Left lung (tissue), 10 donors: ENCODE data around the gene WWOX. TPM values are rescaled to one million over a fixed set of nuclear protein-coding genes. Genes with fewer than 3 reads are reported as not detected.

Experiments used
- ATAC-seq: fragments of 200-7000 bp; cut with Tn5 transposase; one replicate; pipeline ENCODE4 v1.9.1; 2020; ENCODE audit warnings: moderate library complexity
- DNase-seq, 4 donors: peaks; one replicate each; pipeline ENCODE4 v3.0.0-alpha.2; 2013 to 2020
- H3K27ac ChIP-seq, 2 donors: fragments of 200-600 bp; sonication (generic) in 1 of 2; one replicate each; pipeline versions ENCODE4 v1.5.0 to v1.8.0; 2020 to 2021
- H3K27me3 ChIP-seq, 2 donors: fragments of 200-600 bp; sonication (generic) in 1 of 2; one replicate each; pipeline versions ENCODE4 v1.5.0 to v1.8.0; 2020 to 2021
- H3K36me3 ChIP-seq, 2 donors: fragments of 200-600 bp; sonication (generic) in 1 of 2; one replicate each; pipeline versions ENCODE4 v1.5.0 to v1.8.0; 2020 to 2021
- H3K4me1 ChIP-seq, 2 donors: fragments of 200-600 bp; one replicate each; pipeline ENCODE4 v1.8.0; 2021
- H3K4me3 ChIP-seq, 2 donors: fragments of 200-600 bp; sonication (generic) in 1 of 2; one replicate each; pipeline versions ENCODE4 v1.5.0 to v1.8.0; 2020 to 2021; ENCODE audit warnings: mild to moderate bottlenecking in 1 of 2
- H3K9me3 ChIP-seq, 2 donors: fragments of 200-600 bp; sonication (generic) in 1 of 2; one replicate each; pipeline versions ENCODE4 v1.5.0 to v1.8.0; 2020 to 2021
- intact Hi-C, 2 donors: fragments of 100-400 bp; cut with DNase I; formaldehyde crosslinking; loops; one replicate each; pipeline versions ENCODE4 v1.11.2 to v1.14.2; 2022
- polyA plus RNA-seq, 6 donors: library from polyadenylated mRNA; unstranded; fragments of 120-200 nt; gene quantifications; one replicate each; pipeline ENCODE4 v1.2.1, GENCODE V29; 2013; ENCODE audit not compliant: insufficient read length in 6 of 6
- total RNA-seq, 2 donors: library from RNA; stranded (reverse); fragmentation: NEBNext Ultra II Directional; extraction: Animal tissue kit (Norgen Biotek cat#: 25700); gene quantifications; one replicate each; pipeline ENCODE4 v1.2.1, GENCODE V29; 2021
- TF ChIP-seq, protein P1 (sequence below), 2 donors: fragments of 200-600 bp; sonication (generic) in 1 of 2; IDR thresholded peaks; one replicate each; pipeline versions ENCODE4 v1.5.0 to v1.8.0; 2021; ENCODE audit warnings: antibody characterized with exemption in 2 of 2
- donor health status: DM: no; HTN: yes; CAD: no.
- donor health status: DM: no; HTN: no; CAD: no.

Gene WWOX
- total and polyA plus RNA-seq, 8 donors: 17.2 to 40.3 (median 30.8) TPM

DNA sequence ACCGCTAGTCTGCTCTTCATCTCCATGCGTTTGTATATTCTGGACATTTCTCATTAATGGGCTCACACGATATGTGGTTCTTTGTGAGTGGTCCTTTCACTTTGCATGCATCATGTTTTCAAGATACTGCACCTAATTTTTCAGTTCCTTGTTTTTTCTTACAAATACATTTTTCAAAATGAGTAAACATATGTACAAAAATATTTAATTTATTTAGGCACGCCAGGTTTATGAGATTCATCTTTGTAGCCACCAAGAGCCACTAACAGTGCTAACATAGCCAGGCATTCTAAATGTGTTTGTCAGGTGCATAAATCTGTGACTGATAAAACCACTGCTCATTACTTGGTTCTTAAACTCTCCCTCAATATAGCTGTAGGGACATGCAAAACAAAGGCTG, 375.3 kb downstream of the WWOX start:
- Histone ChIP-seq H3K27me3 (no peaks in the 10 kb centered on the region), H3K4me1 (no peaks in the 10 kb centered on the region), H3K4me3 (no peak overlapping the region), H3K36me3 (no peaks in the 10 kb centered on the region), H3K9me3 (no peaks in the 10 kb centered on the region), H3K27ac (no peak overlapping the region)
- TF ChIP-seq, protein P1, sequence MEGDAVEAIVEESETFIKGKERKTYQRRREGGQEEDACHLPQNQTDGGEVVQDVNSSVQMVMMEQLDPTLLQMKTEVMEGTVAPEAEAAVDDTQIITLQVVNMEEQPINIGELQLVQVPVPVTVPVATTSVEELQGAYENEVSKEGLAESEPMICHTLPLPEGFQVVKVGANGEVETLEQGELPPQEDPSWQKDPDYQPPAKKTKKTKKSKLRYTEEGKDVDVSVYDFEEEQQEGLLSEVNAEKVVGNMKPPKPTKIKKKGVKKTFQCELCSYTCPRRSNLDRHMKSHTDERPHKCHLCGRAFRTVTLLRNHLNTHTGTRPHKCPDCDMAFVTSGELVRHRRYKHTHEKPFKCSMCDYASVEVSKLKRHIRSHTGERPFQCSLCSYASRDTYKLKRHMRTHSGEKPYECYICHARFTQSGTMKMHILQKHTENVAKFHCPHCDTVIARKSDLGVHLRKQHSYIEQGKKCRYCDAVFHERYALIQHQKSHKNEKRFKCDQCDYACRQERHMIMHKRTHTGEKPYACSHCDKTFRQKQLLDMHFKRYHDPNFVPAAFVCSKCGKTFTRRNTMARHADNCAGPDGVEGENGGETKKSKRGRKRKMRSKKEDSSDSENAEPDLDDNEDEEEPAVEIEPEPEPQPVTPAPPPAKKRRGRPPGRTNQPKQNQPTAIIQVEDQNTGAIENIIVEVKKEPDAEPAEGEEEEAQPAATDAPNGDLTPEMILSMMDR (IDR thresholded peaks at IDR 0.05): no peak
- intact Hi-C loops: no loop called here
- DNase-seq: no peak
- ATAC-seq: no peak

DNA sequence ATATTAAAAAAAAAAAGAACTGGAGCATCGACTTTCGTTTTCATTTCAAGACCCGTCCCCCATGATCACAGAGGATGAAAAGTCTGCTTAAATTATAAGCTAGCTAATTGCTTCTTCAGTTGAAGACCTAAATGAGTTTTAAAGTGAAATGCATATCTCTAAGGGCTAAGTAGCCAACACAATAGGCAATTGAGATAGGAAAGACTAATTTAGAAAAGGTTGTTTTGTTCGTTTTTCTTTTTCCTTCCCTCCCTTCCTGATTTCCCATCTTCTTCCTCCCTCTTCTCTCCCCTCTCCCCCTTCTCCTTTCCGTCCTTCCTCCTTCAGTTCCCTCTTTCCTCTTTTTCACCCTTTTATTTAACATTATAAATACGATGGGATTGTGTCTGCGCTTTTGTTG, 377.2 kb downstream of the WWOX start:
- TF ChIP-seq, protein P1 (IDR thresholded peaks at IDR 0.05): no peak
- DNase-seq: no peak
- Histone ChIP-seq H3K27me3 (no peaks in the 10 kb centered on the region), H3K27ac (no peak overlapping the region), H3K9me3 (no peaks in the 10 kb centered on the region), H3K36me3 (no peaks in the 10 kb centered on the region), H3K4me3 (no peak overlapping the region), H3K4me1 (no peaks in the 10 kb centered on the region)
- ATAC-seq: no peak
- intact Hi-C loops: no loop called here

DNA sequence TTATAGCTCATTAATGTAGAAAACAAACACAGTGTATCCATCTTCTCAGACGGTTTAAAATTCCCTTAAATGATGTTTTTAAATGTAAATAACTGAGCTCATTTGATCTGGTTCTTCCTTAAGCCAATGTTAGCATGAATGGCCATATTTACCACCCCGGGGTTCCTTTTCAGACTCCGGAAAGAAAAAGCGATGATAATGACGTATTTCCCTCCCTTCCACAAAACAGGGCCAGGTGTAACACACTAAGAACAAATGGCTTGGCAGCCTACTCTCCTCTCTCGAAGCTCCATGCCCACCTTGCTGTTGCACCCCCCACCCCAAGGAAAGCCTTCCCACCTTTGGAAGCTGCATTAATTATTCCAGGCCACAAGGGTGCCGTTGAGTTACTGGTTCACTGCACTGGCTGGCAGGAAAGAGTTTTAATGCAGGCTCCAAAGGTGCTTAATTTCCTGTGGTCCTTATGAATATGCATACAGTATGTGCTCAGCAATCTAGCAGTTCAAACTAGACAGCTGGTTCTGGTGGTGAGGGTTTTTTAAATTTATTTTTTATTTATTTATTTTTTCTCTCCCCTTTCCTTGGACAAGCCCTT, 378.9 kb downstream of the WWOX start:
- DNase-seq (peak in 1 of 4 donors; percentile 17), ATAC-seq (no peak)

GRCh38 chr16:78479723-78480122, 380.3 kb downstream of the WWOX start:
- Histone ChIP-seq H3K4me3 (no peak overlapping the region), H3K9me3 (no peaks in the 10 kb centered on the region), H3K27ac (no peak overlapping the region), H3K36me3 (no peaks in the 10 kb centered on the region), H3K4me1 (no peaks in the 10 kb centered on the region), H3K27me3 (no peaks in the 10 kb centered on the region)
- TF ChIP-seq, protein P1 (IDR thresholded peaks at IDR 0.05): no peak
- ATAC-seq (no peak), DNase-seq (no peak)
- intact Hi-C loops: no loop called here

More for the DNA sequence above, 378.9 kb downstream of the WWOX start:
- H3K36me3 ChIP-seq: no peaks in the 10 kb centered on the region
- H3K4me1 ChIP-seq: no peaks in the 10 kb centered on the region
- TF ChIP-seq, protein P1 (IDR thresholded peaks at IDR 0.05): no peak
- no peak overlapping the region for H3K27ac ChIP-seq
- intact Hi-C loops: no loop called here
- no peaks in the 10 kb centered on the region for H3K9me3 ChIP-seq
- H3K4me3 ChIP-seq: no peak overlapping the region
- no peaks in the 10 kb centered on the region for H3K27me3 ChIP-seq

GRCh38 chr16:78480588-78480987, 381.1 kb downstream of the WWOX start:
- TF ChIP-seq, protein P1 (IDR thresholded peaks at IDR 0.05): no peak
- intact Hi-C loops: no loop called here
- no peaks in the 10 kb centered on the region for H3K9me3 ChIP-seq
- no peak overlapping the region for H3K4me3 ChIP-seq
- no peaks in the 10 kb centered on the region for H3K27me3 ChIP-seq
- DNase-seq (no peak), ATAC-seq (no peak)
- no peak overlapping the region for H3K27ac ChIP-seq
- no peaks in the 10 kb centered on the region for H3K36me3 ChIP-seq
- H3K4me1 ChIP-seq: no peaks in the 10 kb centered on the region
